Measurements from ENCODE around the gene ARIH2.

- peak in 1 of 4 experiments; percentile 3 for TF ChIP-seq CTCF (IDR thresholded peaks at IDR 0.05)
- no peak for TF ChIP-seq POLR2A (IDR thresholded peaks at IDR 0.05)
Measured at GRCh38 chr3:49007771-49008528, 89.3 kb downstream of the ARIH2 start.

Measured in uterus (tissue), 2 donors.